HG03280 (cell line): ENCODE data around the gene CST9L.

Experiments used
- ATAC-seq: cut with Tn5 transposase; IDR thresholded peaks from one replicate; pipeline ENCODE4 v1.9.1; 2021; ENCODE audit warnings: mild to moderate bottlenecking, moderate library complexity; ENCODE audit not compliant: unreplicated experiment

Gene CST9L

GRCh38 chr20:23547613-23548012 is 20.7 kb downstream of the CST9L start:
- ATAC-seq: no peak

GRCh38 chr20:23546435-23547144 is 21.7 kb downstream of the CST9L start:
- ATAC-seq: no peak

GRCh38 chr20:23544133-23544532 is 24.2 kb downstream of the CST9L start:
- ATAC-seq: no peak

GRCh38 chr20:23542801-23543200 is 25.5 kb downstream of the CST9L start:
- ATAC-seq: no peak

- ATAC-seq: no peak
Measured at GRCh38 chr20:23541776-23542175, 26.5 kb downstream of the CST9L start.

- ATAC-seq: no peak
Measured at GRCh38 chr20:23541330-23541729, 27.0 kb downstream of the CST9L start.

GRCh38 chr20:23540624-23541023 is 27.7 kb downstream of the CST9L start:
- no peak for ATAC-seq

GRCh38 chr20:23537030-23537429 is 31.3 kb downstream of the CST9L start:
- ATAC-seq: no peak

- no peak for ATAC-seq
Measured at GRCh38 chr20:23536328-23536974, 31.8 kb downstream of the CST9L start.

GRCh38 chr20:23534801-23535593 is 33.3 kb downstream of the CST9L start:
- no peak for ATAC-seq

- ATAC-seq: no peak
Measured at GRCh38 chr20:23533161-23533560, 35.1 kb downstream of the CST9L start.

GRCh38 chr20:23532533-23532932 is 35.8 kb downstream of the CST9L start:
- ATAC-seq: no peak

- no peak for ATAC-seq
Measured at GRCh38 chr20:23530937-23531567, 37.2 kb downstream of the CST9L start.

GRCh38 chr20:23528867-23529431 is 39.3 kb downstream of the CST9L start:
- ATAC-seq: no peak

GRCh38 chr20:23526850-23527249 is 41.4 kb downstream of the CST9L start:
- ATAC-seq: no peak

GRCh38 chr20:23524146-23524545 is 44.1 kb downstream of the CST9L start:
- ATAC-seq: no peak

- ATAC-seq: no peak
Measured at GRCh38 chr20:23520185-23520584, 48.1 kb downstream of the CST9L start.

GRCh38 chr20:23519556-23519955 is 48.7 kb downstream of the CST9L start:
- no peak for ATAC-seq

GRCh38 chr20:23517719-23518118 is 50.6 kb downstream of the CST9L start:
- ATAC-seq: no peak

- ATAC-seq: no peak
Measured at GRCh38 chr20:23515250-23515939, 52.9 kb downstream of the CST9L start.
